ENCODE results near the gene GLYATL3. TPM values are rescaled to one million over a fixed set of nuclear protein-coding genes. Genes with fewer than 3 reads are reported as not detected.

Gene GLYATL3
- total RNA-seq, 1 donor from 2014 or later, result not detected

Other genes with a start within 250 kb of the GLYATL3 start
- 25.8 TPM for gene MMUT, start 36.7 kb upstream of the GLYATL3 start, total RNA-seq
- 5.2 TPM for gene CENPQ, start 36.6 kb upstream of the GLYATL3 start, total RNA-seq
- 0.74 TPM for gene C6orf141, start 50.7 kb downstream of the GLYATL3 start, total RNA-seq
- gene RHAG, start 136.9 kb downstream of the GLYATL3 start, total RNA-seq, result 0.49 TPM
- gene CRISP2, start 213.6 kb downstream of the GLYATL3 start, total RNA-seq, result 0.49 TPM
- not detected for gene CRISP3, start 244.5 kb downstream of the GLYATL3 start, total RNA-seq